Vagina (tissue), 2 donors: ENCODE results near the gene PDK2.

Experiments
- POLR2A ChIP-seq, 2 donors: fragments of 450-650 bp; IDR thresholded peaks; one replicate each; pipeline ENCODE4 v1.6.1; 2017; ENCODE audit warnings: antibody characterized with exemption in 2 of 2, mild to moderate bottlenecking in 2 of 2, moderate library complexity in 2 of 2
- POLR2AphosphoS5 ChIP-seq, 2 donors: sonication (generic); formaldehyde crosslinking; IDR thresholded peaks; one replicate each; pipeline ENCODE4 v1.9.0; 2017; ENCODE audit warnings: antibody characterized with exemption in 2 of 2, mild to moderate bottlenecking in 2 of 2, low read depth in 1 of 2; ENCODE audit not compliant: insufficient read depth in 1 of 2
- TF ChIP-seq, protein P1 (sequence below), 3 experiments: fragments of 450-650 bp in 2 of 3; fragments of 200-600 bp in 1 of 3; sonication (generic) in 1 of 3; IDR thresholded peaks; one replicate each; pipeline ENCODE4 v1.5.1; 2017 to 2019; ENCODE audit warnings: antibody characterized with exemption in 3 of 3, mild to moderate bottlenecking in 2 of 3, moderate library complexity in 2 of 3

DNA sequence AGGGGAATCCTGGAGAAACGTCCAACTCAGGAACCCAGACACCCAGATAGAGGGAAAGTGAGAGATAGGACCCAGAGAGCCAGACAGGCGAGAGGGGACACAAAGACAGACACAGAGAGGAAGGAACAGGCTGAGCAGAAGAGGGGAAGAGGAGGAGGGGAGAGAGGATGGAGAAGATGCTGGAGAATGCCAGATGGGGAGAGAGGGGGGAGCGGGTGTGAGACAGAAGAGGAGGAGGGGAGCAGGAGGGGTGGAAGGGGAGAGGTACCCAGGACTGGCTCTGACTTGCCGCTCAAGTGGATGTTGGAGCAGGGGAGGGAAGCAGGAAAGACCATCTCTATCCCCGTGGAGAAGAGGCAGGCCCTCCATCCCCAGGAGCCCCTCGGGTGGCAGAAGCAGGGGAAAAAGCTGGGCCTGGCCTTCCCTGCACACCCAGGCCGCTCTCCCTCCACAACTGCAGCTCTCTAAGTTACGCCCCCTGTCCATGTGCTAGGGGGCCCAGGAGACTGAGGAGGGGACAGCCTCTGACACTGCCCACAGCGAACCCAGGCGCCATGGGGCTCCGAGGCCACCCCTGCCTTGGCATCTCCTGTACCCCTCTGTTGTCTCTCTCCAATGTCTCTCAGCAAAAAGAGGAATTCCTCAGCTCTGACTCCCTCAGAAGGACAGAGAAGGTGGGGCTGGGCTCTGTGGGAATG is 50.5 kb downstream of the PDK2 start:
- TF ChIP-seq POLR2AphosphoS5 (IDR thresholded peaks at IDR 0.05; ENCODE audit: insufficient read depth in 1 of 2, low read depth in 1 of 2) (no peak), POLR2A (IDR thresholded peaks at IDR 0.05) (no peak)
- TF ChIP-seq, protein P1, sequence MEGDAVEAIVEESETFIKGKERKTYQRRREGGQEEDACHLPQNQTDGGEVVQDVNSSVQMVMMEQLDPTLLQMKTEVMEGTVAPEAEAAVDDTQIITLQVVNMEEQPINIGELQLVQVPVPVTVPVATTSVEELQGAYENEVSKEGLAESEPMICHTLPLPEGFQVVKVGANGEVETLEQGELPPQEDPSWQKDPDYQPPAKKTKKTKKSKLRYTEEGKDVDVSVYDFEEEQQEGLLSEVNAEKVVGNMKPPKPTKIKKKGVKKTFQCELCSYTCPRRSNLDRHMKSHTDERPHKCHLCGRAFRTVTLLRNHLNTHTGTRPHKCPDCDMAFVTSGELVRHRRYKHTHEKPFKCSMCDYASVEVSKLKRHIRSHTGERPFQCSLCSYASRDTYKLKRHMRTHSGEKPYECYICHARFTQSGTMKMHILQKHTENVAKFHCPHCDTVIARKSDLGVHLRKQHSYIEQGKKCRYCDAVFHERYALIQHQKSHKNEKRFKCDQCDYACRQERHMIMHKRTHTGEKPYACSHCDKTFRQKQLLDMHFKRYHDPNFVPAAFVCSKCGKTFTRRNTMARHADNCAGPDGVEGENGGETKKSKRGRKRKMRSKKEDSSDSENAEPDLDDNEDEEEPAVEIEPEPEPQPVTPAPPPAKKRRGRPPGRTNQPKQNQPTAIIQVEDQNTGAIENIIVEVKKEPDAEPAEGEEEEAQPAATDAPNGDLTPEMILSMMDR (IDR thresholded peaks at IDR 0.05) = no peak
